Adrenal gland (tissue), 12 donors: ENCODE measurements around the gene POU2F3. TPM values are rescaled to one million over a fixed set of nuclear protein-coding genes. Genes with fewer than 3 reads are reported as not detected.

Experiments used
- DNase-seq, 7 donors: peaks; one replicate each; pipeline ENCODE4 v3.0.0-alpha.2; 2019 to 2020
- H3K27ac ChIP-seq, 5 donors: fragments of 200-600 bp; sonication (generic) in 4 of 5; 1 replicate in 3 of 5; 2 replicates in 2 of 5; pipeline versions ENCODE4 v1.5.1 to v1.8.0; 2016 to 2020; ENCODE audit warnings: mild to moderate bottlenecking in 1 of 5
- H3K27me3 ChIP-seq: fragments of 200-600 bp; 2 replicates; pipeline ENCODE4 v1.8.0; 2021
- H3K36me3 ChIP-seq, 2 donors: fragments of 200-600 bp; replicated peaks in 1 of 2; 1 replicate in 1 of 2; 2 replicates in 1 of 2; pipeline versions ENCODE4 v1.5.1 to v1.8.0; 2018 to 2022
- H3K4me1 ChIP-seq, 2 donors: fragments of 200-600 bp; replicated peaks in 1 of 2; 1 replicate in 1 of 2; 2 replicates in 1 of 2; pipeline versions ENCODE4 v1.5.1 to v1.8.0; 2018 to 2021
- H3K4me3 ChIP-seq, 4 donors: fragments of 200-600 bp; sonication (generic) in 3 of 4; one replicate each; pipeline ENCODE4 v1.5.1; 2016 to 2018
- H3K9me3 ChIP-seq, 3 donors: fragments of 200-600 bp; sonication (generic) in 1 of 3; replicated peaks in 1 of 3; 1 replicate in 2 of 3; 2 replicates in 1 of 3; pipeline versions ENCODE4 v1.5.1 to v1.8.0; 2016 to 2021
- POLR2A ChIP-seq, 2 donors: fragments of 450-650 bp; IDR thresholded peaks; one replicate each; pipeline ENCODE4 v1.6.1; 2017; ENCODE audit warnings: antibody characterized with exemption in 2 of 2, mild to moderate bottlenecking in 2 of 2, moderate library complexity in 1 of 2
- WGBS, 4 donors: extraction: QIAGEN DNeasy Blood & Tissue Kit in 2 of 4; methylation state at CpG; one replicate each; pipeline versions ENCODE4 v1.1.5 to v1.1.7; 2013 to 2017; 5-methylcytosine and 5-hydroxymethylcytosine counted together
- intact Hi-C, 2 donors: fragments of 100-400 bp; cut with DNase I; formaldehyde crosslinking; loops; one replicate each; pipeline versions ENCODE4 v1.14.1 to v1.15.0; 2022 to 2023
- polyA plus RNA-seq, 3 donors: library from polyadenylated mRNA; stranded (reverse); fragments of 200-250 nt in 2 of 3; fragments of 350-450 nt in 1 of 3; fragmentation: Illumina TruSeq in 1 of 3; extraction: RNeasy Lipid Tissue Mini Kit (QIAGEN cat#74804) in 1 of 3; gene quantifications; one replicate each; pipeline ENCODE4 v1.2.3, GENCODE V29; 2013 to 2014
- total RNA-seq, 9 donors: library from RNA; depleted of rRNA in 4 of 9; stranded (reverse); fragments of >200 nt in 4 of 9; fragments of 120-200 nt in 1 of 9; fragmentation: NEBNext Ultra II Directional in 1 of 9; extraction: Animal tissue kit (Norgen Biotek cat#: 25700) in 1 of 9; gene quantifications; one replicate each; pipeline versions ENCODE4 v1.1.0 to v1.2.4, GENCODE V29; 2013 to 2023
- TF ChIP-seq, protein P1 (sequence below), 6 experiments: fragments of 450-650 bp in 4 of 6; fragments of 200-600 bp in 2 of 6; sonication (generic) in 1 of 6; IDR thresholded peaks; 1 replicate in 5 of 6; 2 replicates in 1 of 6; pipeline versions ENCODE4 v1.5.1 to v1.8.0; 2016 to 2021; ENCODE audit warnings: antibody characterized with exemption in 6 of 6, mild to moderate bottlenecking in 2 of 6, moderate library complexity in 1 of 6
- donor health status: healthy with polysubstance abuse.
- donor health status: Bipolar disorder and iron deficiency.
- donor health status: DM: yes; HTN: yes; CAD: no.
- donor health status: DM: no; HTN: no; CAD: no.
- donor health status: DM: no; HTN: no; CAD: no.
- donor health status: DM: yes; HTN: yes; CAD: no.

Gene POU2F3
- total and polyA plus RNA-seq, 12 donors, result 0.07 to 1.4 (median 0.17) TPM; not detected in 3

DNA sequence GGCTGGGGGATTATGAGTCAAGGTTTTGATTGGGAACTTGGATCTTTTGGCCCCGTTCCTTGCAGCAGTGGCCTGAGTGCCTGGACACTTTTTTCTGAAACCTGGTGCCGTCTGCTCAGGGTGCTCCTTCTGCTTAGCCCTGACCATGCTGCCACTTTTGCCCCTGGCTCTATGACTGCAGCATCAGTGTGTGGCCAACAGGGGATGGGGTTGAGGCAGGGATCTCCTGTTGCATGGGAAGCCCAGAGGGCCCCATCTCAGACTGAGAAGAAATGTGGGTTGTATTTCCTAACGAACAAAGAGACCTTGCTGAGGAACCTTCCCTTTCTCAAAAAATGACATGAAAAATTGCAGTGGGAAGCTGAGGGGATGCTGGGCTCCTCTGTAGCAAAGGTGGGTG is 18.7 kb downstream of the POU2F3 start:
- Histone ChIP-seq H3K4me1 (no peaks in the 10 kb centered on the region), H3K27ac (no peak overlapping the region), H3K27me3 (peaks cover 2% of the 10 kb centered on the region), H3K4me3 (no peak overlapping the region), H3K9me3 (no peaks in the 10 kb centered on the region), H3K36me3 (no peaks in the 10 kb centered on the region)
- 47 to 59% (median 56%) methylated on average over 3 of the region's 3 CpGs for WGBS, 4 donors
- no peak for DNase-seq
- TF ChIP-seq, protein P1, sequence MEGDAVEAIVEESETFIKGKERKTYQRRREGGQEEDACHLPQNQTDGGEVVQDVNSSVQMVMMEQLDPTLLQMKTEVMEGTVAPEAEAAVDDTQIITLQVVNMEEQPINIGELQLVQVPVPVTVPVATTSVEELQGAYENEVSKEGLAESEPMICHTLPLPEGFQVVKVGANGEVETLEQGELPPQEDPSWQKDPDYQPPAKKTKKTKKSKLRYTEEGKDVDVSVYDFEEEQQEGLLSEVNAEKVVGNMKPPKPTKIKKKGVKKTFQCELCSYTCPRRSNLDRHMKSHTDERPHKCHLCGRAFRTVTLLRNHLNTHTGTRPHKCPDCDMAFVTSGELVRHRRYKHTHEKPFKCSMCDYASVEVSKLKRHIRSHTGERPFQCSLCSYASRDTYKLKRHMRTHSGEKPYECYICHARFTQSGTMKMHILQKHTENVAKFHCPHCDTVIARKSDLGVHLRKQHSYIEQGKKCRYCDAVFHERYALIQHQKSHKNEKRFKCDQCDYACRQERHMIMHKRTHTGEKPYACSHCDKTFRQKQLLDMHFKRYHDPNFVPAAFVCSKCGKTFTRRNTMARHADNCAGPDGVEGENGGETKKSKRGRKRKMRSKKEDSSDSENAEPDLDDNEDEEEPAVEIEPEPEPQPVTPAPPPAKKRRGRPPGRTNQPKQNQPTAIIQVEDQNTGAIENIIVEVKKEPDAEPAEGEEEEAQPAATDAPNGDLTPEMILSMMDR (IDR thresholded peaks at IDR 0.05), result no peak
- TF ChIP-seq POLR2A (IDR thresholded peaks at IDR 0.05), result no peak
- intact Hi-C loops, result no loop called here

DNA sequence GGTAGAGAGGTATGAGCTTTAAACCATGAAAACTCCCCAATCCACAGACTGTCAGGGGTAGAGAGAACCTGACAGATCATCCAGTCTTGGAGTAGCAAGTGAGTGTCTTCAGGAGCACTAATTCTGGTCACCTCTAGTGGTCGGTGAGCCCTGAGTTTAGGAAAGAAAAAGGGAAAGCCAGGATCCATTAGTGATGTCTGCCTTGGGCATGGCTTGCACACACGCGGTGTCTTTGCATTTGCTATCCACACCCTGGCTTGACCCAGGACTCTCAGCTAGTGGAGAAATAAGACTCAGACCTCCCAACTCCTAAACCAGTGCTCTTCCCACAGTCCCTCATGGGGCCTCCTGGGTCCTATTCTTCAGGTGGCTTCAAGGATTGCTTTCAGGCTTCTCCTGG is 19.3 kb downstream of the POU2F3 start:
- TF ChIP-seq, protein P1 (IDR thresholded peaks at IDR 0.05), result no peak
- TF ChIP-seq POLR2A (IDR thresholded peaks at IDR 0.05), result no peak
- Histone ChIP-seq H3K36me3 (no peaks in the 10 kb centered on the region), H3K27me3 (peaks cover 2% of the 10 kb centered on the region), H3K27ac (no peak overlapping the region), H3K4me3 (no peak overlapping the region), H3K4me1 (no peaks in the 10 kb centered on the region), H3K9me3 (no peaks in the 10 kb centered on the region)
- DNase-seq, result no peak
- WGBS, 4 donors, result 86 to 100% (median 94%) methylated on average over 3 of the region's 3 CpGs
- intact Hi-C loops, result no loop called here

- H3K9me3 ChIP-seq, result no peaks in the 10 kb centered on the region
- H3K27ac ChIP-seq, result no peak overlapping the region
- H3K4me1 ChIP-seq, result no peaks in the 10 kb centered on the region
- no peak overlapping the region for H3K4me3 ChIP-seq
- TF ChIP-seq, protein P1 (IDR thresholded peaks at IDR 0.05), result no peak
- TF ChIP-seq POLR2A (IDR thresholded peaks at IDR 0.05), result no peak
- WGBS, 4 donors, result 87 to 100% (median 93%) methylated on average over 4 to 7 of the region's 7 CpGs
- intact Hi-C loops, result no loop called here
- no peak for DNase-seq
- peaks cover 2% of the 10 kb centered on the region for H3K27me3 ChIP-seq
- no peaks in the 10 kb centered on the region for H3K36me3 ChIP-seq
Measured at GRCh38 chr11:120259988-120260565, 20.1 kb downstream of the POU2F3 start.

- no peaks in the 10 kb centered on the region for H3K36me3 ChIP-seq
Measured at GRCh38 chr11:120260616-120261015, 20.7 kb downstream of the POU2F3 start.

More at GRCh38 chr11:120260616-120261015, 20.7 kb downstream of the POU2F3 start:
- Histone ChIP-seq H3K9me3 (no peaks in the 10 kb centered on the region), H3K27ac (no peak overlapping the region), H3K27me3 (no peaks in the 10 kb centered on the region), H3K4me1 (no peaks in the 10 kb centered on the region), H3K4me3 (no peak overlapping the region)
- TF ChIP-seq, protein P1 (IDR thresholded peaks at IDR 0.05), result no peak
- no peak for TF ChIP-seq POLR2A (IDR thresholded peaks at IDR 0.05)
- intact Hi-C loops, result no loop called here
- DNase-seq, result no peak
- WGBS, 4 donors, result 62 to 84% (median 66%) methylated on average over 6 to 7 of the region's 7 CpGs
